Measurements from ENCODE around the gene DPM3. TPM values are rescaled to one million over a fixed set of nuclear protein-coding genes. Genes with fewer than 3 reads are reported as not detected.

The DPM3 gene
- total RNA-seq, 1 experiment from 2014 or later = 113 TPM

DNA sequence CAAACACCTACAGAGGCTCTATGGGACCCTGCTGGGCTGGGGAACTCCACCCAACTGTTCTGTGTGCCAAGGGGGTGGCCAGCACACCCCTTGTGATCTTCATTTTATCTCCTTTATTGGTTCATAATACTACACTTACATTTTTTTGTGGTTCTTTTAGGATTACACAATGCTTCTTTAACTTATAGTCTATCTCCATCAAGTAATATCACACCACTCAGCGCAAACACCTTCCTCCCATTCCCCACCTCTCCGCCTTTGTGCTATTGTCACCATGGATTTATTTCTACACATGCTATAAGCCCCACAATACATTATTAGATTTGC, 45.7 kb downstream of the DPM3 start:
- H3K4me1 ChIP-seq (ENCODE audit: control insufficient read depth in 1 of 2, insufficient read depth in 2 of 2, low read length in 2 of 2) = peaks cover 12 to 29% of the 10 kb centered on the region in 2 experiments; a peak in 3 of 4 replicates
- BruUV-seq (replicated peaks) = no TSS peak
- CTCF ChIA-PET = interaction anchor here (1.1 to 2.4 kb wide), 4 partner anchors 10 to 78 kb away, joined by 3 to 25 read pairs (median 9); partner anchors contain the start of gene KRTCAP2
- H3K79me2 ChIP-seq (ENCODE audit: insufficient read depth, low read length) = no peaks in the 10 kb centered on the region
- H4K20me1 ChIP-seq (ENCODE audit: insufficient read depth) = no peaks in the 10 kb centered on the region
- H3K9me2 ChIP-seq (ENCODE audit: insufficient read depth) = no peaks in the 10 kb centered on the region
- DNase-seq (ENCODE audit: low read depth, low spot score) (no peak), ATAC-seq (no peak)
- POLR2A ChIA-PET = no interaction called here
- H3K27ac ChIP-seq (ENCODE audit: low read depth, low read length) = peak overlapping the region; percentile 18; the same call in 1 of the 2 replicates
- TF ChIP-seq TCF7L2 (IDR thresholded peaks at IDR 0.05; ENCODE audit: borderline replicate concordance, extremely low read depth, insufficient read depth, insufficient read length) = no peak
- no peak for TF ChIP-seq SP1 (IDR thresholded peaks at IDR 0.05; ENCODE audit: low read depth)
- TF ChIP-seq POLR2AphosphoS5 (IDR thresholded peaks at IDR 0.05; ENCODE audit: low read depth, low read length) = no peak
- TF ChIP-seq RAD21 (IDR thresholded peaks at IDR 0.05; ENCODE audit: low read depth) = no peak
- TF ChIP-seq FOSL1 (IDR thresholded peaks at IDR 0.05; ENCODE audit: low read depth) = no peak
- TF ChIP-seq, protein P1, sequence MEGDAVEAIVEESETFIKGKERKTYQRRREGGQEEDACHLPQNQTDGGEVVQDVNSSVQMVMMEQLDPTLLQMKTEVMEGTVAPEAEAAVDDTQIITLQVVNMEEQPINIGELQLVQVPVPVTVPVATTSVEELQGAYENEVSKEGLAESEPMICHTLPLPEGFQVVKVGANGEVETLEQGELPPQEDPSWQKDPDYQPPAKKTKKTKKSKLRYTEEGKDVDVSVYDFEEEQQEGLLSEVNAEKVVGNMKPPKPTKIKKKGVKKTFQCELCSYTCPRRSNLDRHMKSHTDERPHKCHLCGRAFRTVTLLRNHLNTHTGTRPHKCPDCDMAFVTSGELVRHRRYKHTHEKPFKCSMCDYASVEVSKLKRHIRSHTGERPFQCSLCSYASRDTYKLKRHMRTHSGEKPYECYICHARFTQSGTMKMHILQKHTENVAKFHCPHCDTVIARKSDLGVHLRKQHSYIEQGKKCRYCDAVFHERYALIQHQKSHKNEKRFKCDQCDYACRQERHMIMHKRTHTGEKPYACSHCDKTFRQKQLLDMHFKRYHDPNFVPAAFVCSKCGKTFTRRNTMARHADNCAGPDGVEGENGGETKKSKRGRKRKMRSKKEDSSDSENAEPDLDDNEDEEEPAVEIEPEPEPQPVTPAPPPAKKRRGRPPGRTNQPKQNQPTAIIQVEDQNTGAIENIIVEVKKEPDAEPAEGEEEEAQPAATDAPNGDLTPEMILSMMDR (IDR thresholded peaks at IDR 0.05 in 2 of 3, conservative IDR thresholded peaks at IDR 0.05 in 1 of 3; ENCODE audit: borderline replicate concordance in 1 of 3, insufficient read depth in 1 of 3, low read depth in 2 of 3, low read length in 2 of 3) = no peak
- TF ChIP-seq ZNF274 (IDR thresholded peaks at IDR 0.05; ENCODE audit: low read depth, low read length) = no peak
- TF ChIP-seq, protein P2, sequence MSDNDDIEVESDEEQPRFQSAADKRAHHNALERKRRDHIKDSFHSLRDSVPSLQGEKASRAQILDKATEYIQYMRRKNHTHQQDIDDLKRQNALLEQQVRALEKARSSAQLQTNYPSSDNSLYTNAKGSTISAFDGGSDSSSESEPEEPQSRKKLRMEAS (IDR thresholded peaks at IDR 0.05) = no peak
- no peak for TF ChIP-seq POLR2A (IDR thresholded peaks at IDR 0.05; ENCODE audit: borderline replicate concordance, extremely low read depth, insufficient read depth, insufficient read length)
- no peak for TF ChIP-seq JUND (IDR thresholded peaks at IDR 0.05)
- TF ChIP-seq EZH2phosphoT487 (IDR thresholded peaks at IDR 0.05; ENCODE audit: borderline replicate concordance) = no peak
- peak overlapping the region; percentile 40 for H3K4me2 ChIP-seq (ENCODE audit: low read length)
- H3K36me3 ChIP-seq (ENCODE audit: control insufficient read depth in 1 of 2, insufficient read depth in 2 of 2, low read length in 2 of 2) = no peaks in the 10 kb centered on the region
- RAD21 ChIA-PET (ENCODE audit: low non-redundant PET in 1 of 2, low total read pairs in 2 of 2, uncharacterized antibody in 2 of 2, unreplicated experiment in 2 of 2) = interaction anchor here in 1 of 2 experiments (1.5 kb wide), 1 partner anchor 73 kb away, joined by 5 read pairs; no protein-coding TSS in a partner anchor
- H3K27me3 ChIP-seq (ENCODE audit: insufficient read depth, low read length) = no peaks in the 10 kb centered on the region
- no peak overlapping the region for H3K4me3 ChIP-seq (replicated peaks in 1 of 2; ENCODE audit: low read depth in 1 of 2, low read length in 2 of 2)
- peak overlapping the region; percentile 1 for H2AFZ ChIP-seq (ENCODE audit: low read depth, low read length, poor library complexity, severe bottlenecking)
- no peaks in the 10 kb centered on the region for H3K9me3 ChIP-seq (ENCODE audit: control insufficient read depth in 1 of 2, insufficient read depth in 1 of 2, low read depth in 1 of 2, low read length in 2 of 2)
- no peak overlapping the region for H3K9ac ChIP-seq (ENCODE audit: low read length)
- intact Hi-C loops (cut with micrococcal nuclease) = loop anchor here (2.0 to 10.0 kb wide), 2 partner anchors 34 to 500 kb away; no protein-coding TSS in a partner anchor

Data from HCT116 (cell line).